HG02798 (cell line): ENCODE data around the gene TWF2.

Experiments
- ATAC-seq: cut with Tn5 transposase; IDR thresholded peaks from one replicate; pipeline ENCODE4 v1.9.1; 2021; ENCODE audit warnings: mild to moderate bottlenecking; ENCODE audit not compliant: unreplicated experiment, poor library complexity

The TWF2 gene

GRCh38 chr3:52190294-52191074 is 48.5 kb downstream of the TWF2 start:
- no peak for ATAC-seq

GRCh38 chr3:52188556-52188955 is 50.4 kb downstream of the TWF2 start:
- no peak for ATAC-seq

- no peak for ATAC-seq
These were observed 52.2 kb downstream of the TWF2 start for GRCh38 chr3:52186729-52187128.

GRCh38 chr3:52185837-52186236 is 53.1 kb downstream of the TWF2 start:
- no peak for ATAC-seq

GRCh38 chr3:52185311-52185710 is 53.6 kb downstream of the TWF2 start:
- no peak for ATAC-seq

GRCh38 chr3:52184690-52185089 is 54.3 kb downstream of the TWF2 start:
- ATAC-seq: no peak

- no peak for ATAC-seq
These were observed 55.0 kb downstream of the TWF2 start for GRCh38 chr3:52183786-52184445.

GRCh38 chr3:52182691-52183090 is 56.3 kb downstream of the TWF2 start:
- ATAC-seq: no peak

- no peak for ATAC-seq
These were observed 56.8 kb downstream of the TWF2 start for GRCh38 chr3:52182196-52182595.

- ATAC-seq: no peak
These were observed 57.4 kb downstream of the TWF2 start for GRCh38 chr3:52181543-52181942.
